ENCODE results near the gene IL11RA. TPM values are rescaled to one million over a fixed set of nuclear protein-coding genes. Genes with fewer than 3 reads are reported as not detected.

The IL11RA gene
- total and polyA plus RNA-seq, 2 of the 8 experiments (the other 6 are each of a cell fraction or from before 2014, with no cell fraction given) = 5.5 to 9.1 TPM

DNA sequence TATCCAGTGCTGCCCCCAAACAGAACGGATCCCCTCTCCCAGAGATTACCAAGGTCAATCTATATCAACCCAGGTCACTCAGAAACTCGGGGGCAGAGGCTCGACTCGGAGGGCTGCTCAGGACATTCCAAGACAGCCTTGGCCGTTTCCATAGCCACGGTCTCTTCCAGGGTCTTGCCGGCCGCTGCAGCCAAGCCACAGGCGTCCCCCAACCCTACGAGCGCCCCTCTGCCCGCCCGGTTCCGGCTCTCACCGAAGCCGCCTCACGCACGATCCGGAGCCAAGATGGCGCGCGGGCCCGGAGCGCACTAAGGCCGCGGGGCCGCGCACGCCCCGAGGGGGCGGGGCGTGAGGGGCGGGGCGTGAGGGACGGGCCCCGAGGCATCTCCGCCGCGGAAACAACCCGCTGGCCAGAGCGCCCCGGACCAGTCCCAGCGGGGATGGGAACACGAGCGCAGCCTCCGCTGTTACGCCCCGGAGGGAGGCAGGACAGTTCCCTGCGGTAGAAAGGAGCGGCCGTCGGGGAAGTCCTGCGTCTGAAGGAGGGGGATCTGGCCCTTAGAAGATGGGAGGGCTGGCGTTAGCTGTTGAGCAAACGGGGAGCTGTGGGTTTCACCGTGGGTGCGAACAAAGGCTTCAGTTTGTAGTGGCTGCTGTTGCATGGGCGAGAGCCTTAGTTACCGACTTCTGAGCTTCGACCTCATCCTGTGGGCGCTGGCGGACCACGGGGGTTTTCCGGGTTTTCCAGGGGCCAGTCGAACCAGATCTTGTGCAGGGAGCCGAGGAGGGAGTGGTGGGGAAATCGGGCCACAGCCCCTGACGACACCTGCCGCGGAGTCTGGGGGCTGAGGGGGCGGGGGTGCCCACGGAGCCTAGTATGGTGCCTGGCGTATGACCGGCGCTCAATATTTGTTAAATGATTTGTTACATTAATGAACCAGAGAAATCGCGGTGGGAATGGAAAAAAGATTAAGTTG is 39.9 kb upstream of the IL11RA start, which contains the start of gene RPP25L:
Gene RPP25L, minus strand, starts transcription at position 287 of the 977 bp plus-strand sequence. CDS start 801 bp downstream, outside the sequence.
- peak within 1 kb of the TSS; percentile 10; the same call in 1 of the 2 replicates for H2BK12ac ChIP-seq (ENCODE audit: low read depth, low read length)
- H3K14ac ChIP-seq (ENCODE audit: insufficient read length) = peak within 1 kb of the TSS; percentile 92
- H3K4me3 ChIP-seq (ENCODE audit: extremely low read depth in 1 of 4, insufficient read depth in 2 of 4, low read depth in 3 of 4, low read length in 4 of 4) = peak within 1 kb of the TSS; percentile 74 to 87 (median 82)
- no peaks in the 10 kb centered on the region for H4K20me1 ChIP-seq (replicated peaks in 1 of 2; ENCODE audit: control insufficient read depth in 1 of 2, insufficient read depth in 2 of 2, low read length in 2 of 2)
- peaks cover 10% of the 10 kb centered on the region; the same call in 1 of the 2 replicates for H3K23me2 ChIP-seq (ENCODE audit: low read depth, low read length)
- peak within 1 kb of the TSS; percentile 90; the same call in 1 of the 2 replicates for H2AFZ ChIP-seq (ENCODE audit: low read length)
- no peaks in the 10 kb centered on the region for H3K79me1 ChIP-seq (ENCODE audit: low read depth, low read length)
- peaks cover 0 to 6% (median 2%) of the 10 kb centered on the region in 4 experiments; a peak in 2 of 7 replicates for H3K27me3 ChIP-seq (replicated peaks in 1 of 4; ENCODE audit: control insufficient read depth in 3 of 4, extremely low read depth in 1 of 4, insufficient read depth in 3 of 4, low read length in 3 of 4)
- no peak within 1 kb of the TSS for H2BK20ac ChIP-seq (ENCODE audit: low read length)
- 4% methylated on average over 58 of the region's 77 CpGs; no CpG with 5 or more reads in 1 of the 2 experiments for WGBS, 2 experiments (ENCODE audit: extremely low coverage in 1 of 2, insufficient coverage in 1 of 2, insufficient read length in 1 of 2, insufficient replicate concordance in 2 of 2, low coverage in 1 of 2, low lambda C conversion rate in 2 of 2, missing lambda C conversion rate in 1 of 2)
- no peaks in the 10 kb centered on the region for H3K79me2 ChIP-seq (ENCODE audit: control insufficient read depth in 1 of 2, insufficient read depth in 2 of 2, low read length in 2 of 2)
- H3K9me3 ChIP-seq (ENCODE audit: insufficient read depth in 2 of 2, low read depth in 1 of 2, low read length in 1 of 2) = no peaks in the 10 kb centered on the region
- ChIA-PET CTCF (ENCODE audit: partially characterized antibody) (interaction anchor here (0.6 to 16.9 kb wide), 16 partner anchors 8 to 979 kb away, joined by 3 to 401 read pairs (median 4); partner anchors contain the start of genes ARID3C, DCTN3, GALT and SIGMAR1), POLR2A (ENCODE audit: partially characterized antibody) (interaction anchor here (0.8 to 3.4 kb wide), 5 partner anchors 10 to 33 kb away, joined by 3 to 17 read pairs (median 3); partner anchors contain the start of genes ARID3C and SIGMAR1)
- peak within 1 kb of the TSS; percentile 11 for H4K91ac ChIP-seq (replicated peaks; ENCODE audit: insufficient read length, low read length)
- H3K9ac ChIP-seq (replicated peaks in 1 of 4; ENCODE audit: extremely low read depth in 1 of 4, low read depth in 3 of 4, low read length in 3 of 4) = peak within 1 kb of the TSS in 3 of 4 experiments; percentile 79 to 83 (median 81); a peak in 6 of 7 replicates
- H4K5ac ChIP-seq (ENCODE audit: insufficient read length, low read depth, low read length) = peak within 1 kb of the TSS; percentile 77
- H2AK5ac ChIP-seq (ENCODE audit: low read depth, low read length) = no peak within 1 kb of the TSS
- H2BK5ac ChIP-seq (ENCODE audit: low read depth, low read length) = no peak within 1 kb of the TSS
- peaks cover 0 to 11% (median 6%) of the 10 kb centered on the region in 4 experiments; a peak in 6 of 7 replicates for H3K4me1 ChIP-seq (replicated peaks in 1 of 4; ENCODE audit: control insufficient read depth in 3 of 4, insufficient read depth in 4 of 4, low read length in 3 of 4)
- peak within 1 kb of the TSS; percentile 90 for H3K18ac ChIP-seq (ENCODE audit: extremely low read depth, low read length)
- H3K4ac ChIP-seq (replicated peaks; ENCODE audit: insufficient read length, low read depth, low read length) = peak within 1 kb of the TSS; percentile 82
- H3K56ac ChIP-seq (replicated peaks; ENCODE audit: insufficient read length, low read depth, low read length) = peak within 1 kb of the TSS; percentile 70
- H3K27ac ChIP-seq (ENCODE audit: low read depth, low read length) = peak within 1 kb of the TSS; percentile 43; the same call in 1 of the 2 replicates
- no peak within 1 kb of the TSS for H3K23ac ChIP-seq (ENCODE audit: insufficient read length)
- FAIRE-seq = no peak
- no peaks in the 10 kb centered on the region; a peak in 1 of 8 replicates for H3K36me3 ChIP-seq (ENCODE audit: control insufficient read depth in 2 of 4, insufficient read depth in 4 of 4, low read length in 3 of 4)
- peak within 1 kb of the TSS; percentile 72; the same call in 1 of the 2 replicates for H2BK15ac ChIP-seq (ENCODE audit: low read length)
- peak in 1 of 2 experiments; percentile 88 for DNase-seq (ENCODE audit: low read depth in 1 of 2, low spot score in 2 of 2)
- peak within 1 kb of the TSS; percentile 95 for H4K8ac ChIP-seq (ENCODE audit: extremely low read depth, insufficient read depth, low read length)
- H2BK120ac ChIP-seq (replicated peaks; ENCODE audit: low read depth, low read length) = peak within 1 kb of the TSS; percentile 18
- peak within 1 kb of the TSS; percentile 81 to 94 for H3K4me2 ChIP-seq (ENCODE audit: insufficient read depth in 1 of 2, low read depth in 2 of 2, low read length in 2 of 2)
- TF ChIP-seq, protein P1, sequence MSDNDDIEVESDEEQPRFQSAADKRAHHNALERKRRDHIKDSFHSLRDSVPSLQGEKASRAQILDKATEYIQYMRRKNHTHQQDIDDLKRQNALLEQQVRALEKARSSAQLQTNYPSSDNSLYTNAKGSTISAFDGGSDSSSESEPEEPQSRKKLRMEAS (IDR thresholded peaks at IDR 0.05) = peak; percentile 57
- TF ChIP-seq JUND (IDR thresholded peaks at IDR 0.05; ENCODE audit: low read length) (no peak), JUN (IDR thresholded peaks at IDR 0.05; ENCODE audit: low read depth, low read length) (no peak), CTBP2 (IDR thresholded peaks at IDR 0.05; ENCODE audit: borderline replicate concordance, insufficient read depth, insufficient read length, low read length) (no peak), NRF1 (IDR thresholded peaks at IDR 0.05; ENCODE audit: low read depth, low read length) (no peak), KDM4A (IDR thresholded peaks at IDR 0.05; ENCODE audit: low read depth, low read length, severe bottlenecking) (peak; percentile 90), RAD21 (IDR thresholded peaks at IDR 0.05 in 1 of 2, conservative IDR thresholded peaks at IDR 0.05 in 1 of 2; ENCODE audit: low read depth in 2 of 2, low read length in 2 of 2) (no peak), EZH2 (IDR thresholded peaks at IDR 0.05; ENCODE audit: low read depth, low read length, severe bottlenecking) (no peak), GABPA (IDR thresholded peaks at IDR 0.05; ENCODE audit: borderline replicate concordance, insufficient read depth, low read length) (no peak)

Data from H1 (cell line).